DOHH2 (cell line): ENCODE measurements around the gene PRRX1.

Experiments used
- H3F3A ChIP-seq: fragments of 200-600 bp; sonication (generic), shearing (Covaris generic); 2 replicates; pipeline ENCODE4 v1.6.0; 2016; ENCODE audit warnings: antibody characterized with exemption, mild to moderate bottlenecking; ENCODE audit not compliant: control insufficient read depth, insufficient read depth
- H3K27ac ChIP-seq: fragments of 200-600 bp; sonication (generic); 2 replicates; pipeline ENCODE4 v1.5.1; 2014; ENCODE audit warnings: low read depth, mild to moderate bottlenecking, low read length, moderate library complexity
- H3K27me3 ChIP-seq: fragments of 200-600 bp; sonication (generic); 2 replicates; pipeline ENCODE4 v1.6.1; 2014; ENCODE audit warnings: mild to moderate bottlenecking, low read length, mixed read lengths; ENCODE audit not compliant: control insufficient read depth
- H3K36me3 ChIP-seq: fragments of 200-600 bp; sonication (generic); 2 replicates; pipeline ENCODE4 v1.6.1; 2014; ENCODE audit warnings: mild to moderate bottlenecking, low read length, moderate library complexity, mixed read lengths; ENCODE audit not compliant: control insufficient read depth
- H3K4me1 ChIP-seq: fragments of 200-600 bp; sonication (generic); 2 replicates; pipeline ENCODE4 v1.6.1; 2014; ENCODE audit warnings: mild to moderate bottlenecking, low read length, mixed read lengths; ENCODE audit not compliant: control insufficient read depth
- H3K4me2 ChIP-seq: fragments of 200-600 bp; sonication (generic); 2 replicates; pipeline ENCODE4 v1.6.0; 2014; ENCODE audit warnings: mild to moderate bottlenecking, low read length, moderate library complexity
- H3K4me3 ChIP-seq: fragments of 200-600 bp; sonication (generic); 2 replicates; pipeline ENCODE4 v1.5.1; 2014; ENCODE audit warnings: mild to moderate bottlenecking, low read length, mixed read lengths
- H3K79me2 ChIP-seq: fragments of 200-600 bp; sonication (generic); 2 replicates; pipeline ENCODE4 v1.6.1; 2014; ENCODE audit warnings: mild to moderate bottlenecking, low read length, mixed read lengths; ENCODE audit not compliant: control insufficient read depth
- H3K9me2 ChIP-seq: fragments of 200-600 bp; sonication (generic); replicated peaks from 2 replicates; pipeline ENCODE4 v1.6.1; 2014; ENCODE audit warnings: mild to moderate bottlenecking, low read length, mixed read lengths; ENCODE audit not compliant: control insufficient read depth
- H3K9me3 ChIP-seq: fragments of 200-600 bp; sonication (generic); 2 replicates; pipeline ENCODE4 v1.6.1; 2014; ENCODE audit warnings: antibody characterized with exemption, low read length, mixed read lengths; ENCODE audit not compliant: control insufficient read depth, insufficient read depth
- H4K20me1 ChIP-seq: fragments of 200-600 bp; sonication (generic); 2 replicates; pipeline ENCODE4 v1.6.0; 2014; ENCODE audit warnings: low read depth, mild to moderate bottlenecking, antibody characterized with exemption, low read length, moderate library complexity; ENCODE audit not compliant: control insufficient read depth, insufficient read depth
- CTCF ChIP-seq: fragments of 200-600 bp; sonication (generic); IDR thresholded peaks from one replicate; pipeline ENCODE4 v1.5.1; 2014; ENCODE audit warnings: antibody characterized with exemption, mild to moderate bottlenecking, low read depth, low read length; ENCODE audit not compliant: poor library complexity, severe bottlenecking
- EZH2phosphoT487 ChIP-seq: fragments of 200-600 bp; sonication (generic); IDR thresholded peaks from 2 replicates; pipeline ENCODE4 v1.6.1; 2017; ENCODE audit warnings: borderline replicate concordance, mild to moderate bottlenecking, antibody characterized with exemption, low read length, moderate library complexity, mixed read lengths

PRRX1 gene

DNA sequence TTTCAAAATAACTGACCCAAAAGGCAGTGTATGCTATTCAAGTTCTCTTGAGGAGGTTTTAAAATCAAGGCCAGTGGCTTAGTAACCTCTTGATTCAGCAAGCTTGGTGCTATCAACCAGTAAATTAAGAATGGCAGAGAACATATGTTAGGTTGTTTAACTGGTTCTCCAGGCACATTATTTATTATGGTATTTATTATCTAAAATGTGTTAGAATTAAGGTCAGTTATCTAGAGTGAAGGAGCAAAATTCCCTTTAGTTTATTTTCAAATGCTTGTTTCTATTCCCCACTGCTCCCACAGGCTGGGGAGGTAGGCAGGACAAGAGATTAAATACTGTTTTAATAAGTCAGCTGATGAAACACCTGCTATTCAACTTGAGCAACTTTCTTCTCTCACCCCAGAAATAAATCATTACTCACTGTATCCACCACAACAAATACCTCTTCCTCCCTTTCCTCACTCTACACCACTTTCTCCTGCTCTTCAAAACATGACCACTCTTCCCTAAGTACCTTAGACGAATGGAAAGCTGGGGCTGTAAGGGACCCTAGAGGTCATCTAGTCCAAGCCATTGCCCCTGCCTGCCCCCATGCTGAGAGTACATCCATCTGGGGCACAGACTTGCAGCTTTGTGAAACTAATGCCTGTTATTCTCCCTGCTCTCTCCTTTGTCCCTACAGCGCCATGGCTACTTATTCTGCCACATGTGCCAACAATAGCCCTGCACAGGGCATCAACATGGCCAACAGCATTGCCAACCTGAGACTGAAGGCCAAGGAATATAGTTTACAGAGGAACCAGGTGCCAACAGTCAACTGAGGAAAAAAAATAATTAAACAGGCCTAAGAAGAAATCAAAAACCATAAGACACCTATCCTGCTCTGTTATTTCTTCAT lies 71.7 kb downstream of the PRRX1 start:
- H3K9me3 ChIP-seq: no peaks in the 10 kb centered on the region
- H3K4me1 ChIP-seq: no peaks in the 10 kb centered on the region
- H3K4me2 ChIP-seq: no peak overlapping the region
- H3F3A ChIP-seq: no peaks in the 10 kb centered on the region
- no peak for TF ChIP-seq CTCF
- no peak for TF ChIP-seq EZH2phosphoT487
- H3K27ac ChIP-seq: no peak overlapping the region
- H3K36me3 ChIP-seq: no peaks in the 10 kb centered on the region
- H3K27me3 ChIP-seq: no peaks in the 10 kb centered on the region
- H4K20me1 ChIP-seq: no peaks in the 10 kb centered on the region
- no peaks in the 10 kb centered on the region for H3K9me2 ChIP-seq
- no peak overlapping the region for H3K4me3 ChIP-seq
- no peaks in the 10 kb centered on the region for H3K79me2 ChIP-seq

DNA sequence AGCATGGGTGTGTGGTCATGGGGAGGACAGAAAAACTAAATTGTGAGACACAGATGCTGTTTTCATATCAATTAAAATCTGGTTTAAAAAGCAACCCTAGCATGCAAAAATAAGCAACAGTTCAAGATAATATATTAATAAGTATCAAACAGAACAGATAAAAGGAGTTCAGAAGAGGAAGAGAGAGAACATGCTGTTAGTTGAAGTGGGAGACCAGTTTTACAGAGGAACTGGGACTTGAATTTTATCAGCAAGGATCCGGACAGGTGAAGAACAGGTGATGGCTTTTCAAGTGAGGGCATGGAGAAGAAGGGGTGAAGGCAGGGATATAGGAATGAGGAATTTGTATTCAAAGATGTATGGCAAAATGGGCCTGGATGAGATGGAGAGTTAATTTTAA lies 75.9 kb downstream of the PRRX1 start:
- Histone ChIP-seq H3K4me1 (no peaks in the 10 kb centered on the region), H3K4me2 (no peak overlapping the region), H3K36me3 (no peaks in the 10 kb centered on the region), H3K27me3 (no peaks in the 10 kb centered on the region), H3K9me3 (no peaks in the 10 kb centered on the region), H3F3A (no peaks in the 10 kb centered on the region), H4K20me1 (no peaks in the 10 kb centered on the region), H3K9me2 (no peaks in the 10 kb centered on the region), H3K4me3 (no peak overlapping the region), H3K27ac (no peak overlapping the region), H3K79me2 (no peaks in the 10 kb centered on the region)
- TF ChIP-seq EZH2phosphoT487 (no peak), CTCF (no peak)

- H4K20me1 ChIP-seq: no peaks in the 10 kb centered on the region
- TF ChIP-seq CTCF (no peak), EZH2phosphoT487 (no peak)
- H3K4me3 ChIP-seq: no peak overlapping the region
- no peaks in the 10 kb centered on the region for H3K9me3 ChIP-seq
- H3K9me2 ChIP-seq: no peaks in the 10 kb centered on the region
- no peaks in the 10 kb centered on the region for H3F3A ChIP-seq
- no peak overlapping the region for H3K4me2 ChIP-seq
- no peaks in the 10 kb centered on the region for H3K36me3 ChIP-seq
- no peaks in the 10 kb centered on the region for H3K27me3 ChIP-seq
- H3K27ac ChIP-seq: no peak overlapping the region
- H3K79me2 ChIP-seq: no peaks in the 10 kb centered on the region
- no peaks in the 10 kb centered on the region for H3K4me1 ChIP-seq
Measured at GRCh38 chr1:170741678-170742077, 77.7 kb downstream of the PRRX1 start.
